ENCODE measurements around the gene USP40.

The USP40 gene

DNA sequence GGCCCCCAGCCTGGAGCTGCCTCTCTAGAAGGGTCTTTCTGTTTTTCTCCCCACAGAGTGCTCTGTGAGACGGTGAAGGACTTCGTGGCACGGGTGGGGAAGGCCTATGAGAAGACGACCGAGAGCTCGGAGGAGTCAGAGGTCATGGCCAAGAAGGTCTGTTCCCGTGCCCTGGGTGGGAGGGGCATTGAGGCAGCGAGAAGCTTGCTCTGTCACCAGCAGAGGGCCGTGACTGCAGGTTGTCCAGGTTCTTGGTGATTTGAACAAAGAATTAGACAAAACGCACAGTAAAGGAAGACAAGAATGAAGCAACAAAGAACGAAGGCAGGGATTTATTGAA lies 118.4 kb downstream of the USP40 start:
- no peak for DNase-seq (ENCODE audit: low read depth in 2 of 3, low spot score in 2 of 3)

DNA sequence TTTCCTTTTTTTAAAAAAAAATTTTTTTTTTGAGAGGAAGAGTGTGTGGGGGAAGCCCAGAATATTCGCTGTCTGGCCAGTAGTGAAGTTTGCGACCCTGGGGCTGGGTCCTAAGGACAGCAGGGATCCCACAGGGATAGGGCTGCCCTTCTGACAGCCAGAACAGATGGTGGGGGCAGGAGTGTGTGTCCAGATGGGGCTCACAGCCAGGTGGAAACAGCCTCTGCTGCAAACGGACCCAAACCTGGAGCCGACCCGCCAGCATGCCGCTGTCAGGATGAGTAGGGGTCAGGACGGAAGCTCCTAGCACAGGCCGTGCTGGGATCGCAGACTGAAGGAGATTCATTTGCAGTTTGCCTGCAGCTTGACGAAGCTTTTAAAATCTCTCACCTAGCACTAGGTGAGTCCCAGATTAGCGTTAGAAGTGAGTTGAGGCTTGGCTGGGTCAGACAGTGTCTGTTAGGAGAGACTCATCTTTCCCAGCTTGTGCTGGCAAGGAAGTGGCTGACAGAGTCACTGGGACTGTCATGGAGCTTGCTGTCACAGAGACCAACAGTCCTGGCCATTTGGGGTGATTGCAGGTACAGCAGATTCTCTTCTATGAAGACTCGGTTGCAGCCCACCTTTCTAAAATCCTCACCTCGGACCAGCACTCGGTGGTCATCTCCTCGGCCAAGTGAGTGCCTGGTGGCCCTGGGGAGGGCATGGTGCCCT lies 118.9 kb downstream of the USP40 start:
- DNase-seq (ENCODE audit: low read depth in 2 of 3, low spot score in 2 of 3), result no peak

DNA sequence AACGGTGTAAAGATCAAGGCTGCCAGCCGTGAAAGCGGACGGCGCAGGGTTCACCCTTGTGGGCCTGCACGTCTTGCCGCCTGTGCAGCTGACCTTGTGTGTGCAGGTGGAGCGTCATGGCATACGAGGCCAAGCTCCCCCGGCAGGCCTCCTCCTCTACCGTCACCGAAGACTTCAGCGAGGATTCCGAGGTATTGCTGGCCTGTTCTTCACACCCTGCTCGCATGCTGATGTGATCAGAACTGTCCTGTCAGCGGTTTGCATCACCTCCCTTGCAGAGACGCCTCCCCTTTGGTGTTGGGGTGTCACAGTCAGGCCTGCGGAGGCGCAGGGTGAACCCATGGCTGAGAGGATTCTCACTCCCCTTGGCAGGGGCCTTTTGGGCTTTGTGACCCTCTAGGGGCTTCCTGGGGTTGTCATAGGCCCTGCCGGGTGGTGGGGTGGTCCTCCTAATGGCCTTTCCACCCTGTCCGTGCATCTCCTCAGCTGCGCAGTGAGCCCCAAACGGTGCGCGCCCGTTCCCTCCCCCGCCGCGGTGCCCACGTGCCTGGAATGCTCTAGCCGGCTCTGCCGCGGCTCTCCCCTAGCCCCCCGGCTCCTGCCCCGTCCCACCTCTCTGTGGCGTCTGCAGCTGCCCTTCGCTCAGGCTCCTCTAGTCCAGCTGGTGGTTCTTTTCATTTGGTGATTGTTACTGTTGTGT lies 119.8 kb downstream of the USP40 start:
- no peak for DNase-seq (ENCODE audit: low read depth in 2 of 3, low spot score in 2 of 3)

DNA sequence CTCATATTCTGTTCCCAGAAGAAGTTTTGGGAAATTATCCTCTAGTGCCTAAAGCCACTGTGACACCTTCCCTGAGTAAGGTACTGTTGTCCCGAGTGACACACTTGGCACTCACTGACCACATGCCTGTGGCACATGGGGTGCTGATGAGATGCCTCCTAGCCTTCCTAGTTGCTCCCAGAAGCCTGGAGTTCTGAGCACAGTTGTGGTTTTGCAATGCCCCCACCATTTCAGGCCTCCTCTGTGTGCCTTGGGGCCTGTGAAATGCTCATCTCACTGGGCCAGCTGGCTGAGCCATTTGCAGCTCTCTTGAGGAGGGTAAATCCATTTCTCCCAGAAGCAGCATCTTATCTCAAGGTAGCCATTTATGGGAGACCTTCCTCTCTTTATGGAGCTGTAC lies 120.5 kb downstream of the USP40 start:
- no peak for DNase-seq (ENCODE audit: low read depth in 2 of 3, low spot score in 2 of 3)

DNA sequence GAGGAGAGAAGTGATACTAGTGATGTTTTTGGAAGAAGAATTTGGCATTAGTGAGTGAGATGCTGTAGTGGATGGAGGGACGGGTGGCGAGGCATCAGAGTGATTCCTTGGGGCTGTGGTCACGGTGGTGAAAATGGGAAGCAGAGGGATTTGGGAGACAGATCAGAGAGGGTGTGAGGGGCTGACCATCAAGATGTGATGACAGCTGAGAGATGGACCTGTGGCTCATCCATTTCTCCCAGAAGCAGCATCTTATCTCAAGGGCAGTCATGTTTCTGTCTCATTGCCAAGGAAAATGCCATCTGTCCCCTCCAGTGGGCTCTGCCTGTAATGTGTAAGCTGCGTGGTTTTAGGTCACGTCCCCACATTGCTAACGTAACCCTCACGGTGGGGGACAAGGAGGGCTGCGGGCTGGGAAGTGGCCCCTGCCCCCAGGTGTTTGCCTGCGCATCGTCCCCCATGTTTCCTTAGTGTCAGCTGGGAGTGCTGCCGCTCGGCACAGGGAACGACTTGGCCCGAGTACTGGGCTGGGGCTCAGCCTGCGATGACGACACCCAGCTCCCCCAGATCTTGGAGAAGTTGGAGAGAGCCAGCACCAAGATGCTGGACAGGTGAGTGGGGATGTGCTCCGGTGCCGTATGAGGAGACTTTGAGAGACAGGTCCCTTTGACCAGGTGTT lies 121.3 kb downstream of the USP40 start:
- DNase-seq (ENCODE audit: low read depth in 2 of 3, low spot score in 2 of 3), result no peak

DNA sequence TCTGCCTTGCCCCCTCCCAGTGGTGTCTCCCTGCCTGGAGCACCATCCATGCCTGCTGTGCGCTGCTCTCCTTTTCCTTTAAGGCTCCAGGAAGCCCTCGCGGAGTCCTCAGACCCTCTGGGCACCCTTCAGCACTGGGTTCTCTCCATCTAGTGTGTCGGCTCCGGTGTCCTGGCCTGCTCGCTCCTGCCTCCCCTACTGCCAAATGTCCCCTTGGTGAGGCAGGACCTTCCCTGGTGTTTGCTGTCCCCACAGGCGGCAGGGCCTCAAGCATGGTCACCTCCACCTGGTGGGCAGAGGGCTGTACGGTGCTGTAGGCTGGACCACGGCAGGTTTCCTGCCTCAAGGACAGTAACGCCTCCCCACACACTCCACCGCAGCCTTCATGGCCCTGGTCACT lies 122.1 kb downstream of the USP40 start:
- DNase-seq (ENCODE audit: low read depth in 2 of 3, low spot score in 2 of 3), result no peak

DNA sequence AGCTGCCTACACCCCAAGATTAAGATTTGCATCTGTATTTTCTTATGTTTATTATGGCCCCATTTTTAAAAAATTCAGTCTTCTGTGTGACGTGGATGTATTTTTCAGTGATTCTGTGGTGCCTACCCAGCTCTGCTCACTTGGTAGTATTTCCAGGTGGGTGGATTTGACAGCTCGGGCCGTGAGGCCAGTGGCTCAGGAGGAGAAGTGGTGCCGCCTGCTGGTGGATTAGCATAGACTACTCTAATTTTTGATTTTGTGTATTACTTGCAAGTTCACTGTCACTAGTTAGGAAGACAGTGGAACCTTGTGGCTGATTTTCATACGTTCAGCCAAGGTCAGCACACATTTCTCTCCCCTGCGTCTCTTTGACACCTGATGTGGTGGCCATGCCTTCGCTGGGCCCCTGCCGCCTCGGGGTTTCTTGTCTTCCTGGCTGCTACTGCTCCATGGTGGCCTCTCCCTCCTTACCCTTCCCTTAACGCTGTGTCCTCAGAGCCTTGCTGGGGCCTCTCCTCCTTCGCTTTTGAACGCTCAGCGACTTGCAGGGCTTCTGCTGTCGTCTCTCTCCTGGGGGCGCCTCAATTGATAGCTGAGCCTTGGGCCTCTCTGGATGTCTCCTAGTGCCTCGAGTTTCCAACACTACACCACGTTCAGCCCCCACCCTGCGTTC lies 122.9 kb downstream of the USP40 start:
- DNase-seq (ENCODE audit: low read depth in 2 of 3, low spot score in 2 of 3), result peak; percentile 37 to 54 (median 49)

DNA sequence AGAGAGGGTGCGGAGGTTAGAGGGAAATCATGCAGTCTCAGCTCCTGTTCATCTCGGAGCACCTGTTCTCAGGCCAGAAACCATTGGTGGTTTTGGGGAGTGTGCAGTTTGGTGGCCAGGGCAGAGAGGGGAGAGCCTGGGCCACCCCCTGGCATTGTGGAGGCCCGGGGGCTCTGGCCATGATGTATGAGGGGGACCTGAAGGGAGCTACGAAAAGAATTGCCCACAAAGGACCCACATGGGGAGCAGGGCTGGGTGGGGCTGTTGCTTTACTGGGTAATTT lies 124.6 kb downstream of the USP40 start:
- no peak for DNase-seq (ENCODE audit: low read depth in 2 of 3, low spot score in 2 of 3)

DNA sequence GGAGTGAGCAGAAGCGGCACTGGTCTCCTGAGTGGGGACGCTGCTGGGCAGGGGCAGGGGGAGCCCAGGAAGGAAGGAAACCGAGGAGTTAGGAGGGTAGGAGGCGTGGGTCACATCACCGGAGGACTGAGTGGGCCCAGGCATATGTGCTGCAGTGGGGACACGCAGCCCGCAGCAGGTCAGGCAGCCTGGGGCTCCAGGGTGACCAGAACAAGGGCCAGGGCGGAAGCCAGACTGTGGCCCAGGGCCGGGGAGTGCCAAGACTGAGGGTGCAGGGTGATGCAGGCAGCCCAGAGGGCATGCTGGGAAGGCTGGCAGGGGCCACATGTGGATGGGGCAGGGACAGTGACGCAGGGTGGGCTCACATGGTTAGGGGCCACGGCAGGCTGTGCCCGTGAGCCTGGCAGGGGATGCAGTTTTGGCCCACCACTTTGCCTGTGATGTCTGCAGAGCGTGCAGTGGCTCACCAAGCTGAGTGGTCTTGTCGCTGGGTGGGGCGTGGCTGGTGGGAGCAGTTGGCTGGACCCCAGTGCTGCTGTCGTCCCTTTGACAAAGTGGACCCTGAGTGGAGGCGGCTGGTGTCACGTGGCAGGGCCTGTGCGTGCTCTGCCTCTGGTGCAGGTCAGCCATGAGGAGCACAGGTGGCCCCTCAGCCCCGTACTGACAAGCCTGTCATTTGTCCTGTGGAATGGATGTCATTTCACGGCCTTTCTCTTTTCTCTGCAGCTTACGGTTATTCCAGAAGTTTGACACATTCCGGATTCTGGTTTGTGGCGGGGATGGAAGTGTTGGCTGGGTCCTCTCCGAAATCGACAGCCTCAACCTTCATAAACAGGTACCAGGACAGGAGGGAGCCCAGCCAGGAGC lies 125.2 kb downstream of the USP40 start:
- DNase-seq (ENCODE audit: low read depth in 2 of 3, low spot score in 2 of 3), result no peak

DNA sequence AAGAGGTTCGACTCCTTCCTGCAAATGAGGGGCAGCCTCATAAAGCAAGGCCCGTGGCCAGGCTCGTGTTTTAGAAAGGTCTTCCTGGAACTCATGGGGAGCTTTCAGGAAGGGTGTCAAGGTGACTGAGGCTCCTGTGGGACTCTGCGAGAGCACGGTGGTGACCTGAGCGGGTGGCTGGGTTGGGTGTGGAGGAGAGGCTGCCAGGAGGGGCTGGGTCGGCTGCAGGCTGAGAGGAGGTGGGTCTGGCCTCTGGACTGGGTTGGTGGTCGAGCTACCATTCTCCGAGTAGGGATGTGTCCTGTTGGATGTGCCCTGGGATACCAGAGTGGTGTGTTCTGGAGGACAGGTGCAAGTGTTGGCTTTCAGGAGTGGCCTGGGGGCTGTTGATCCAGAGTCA lies 125.9 kb downstream of the USP40 start:
- DNase-seq (ENCODE audit: low read depth in 2 of 3, low spot score in 2 of 3), result no peak

DNA sequence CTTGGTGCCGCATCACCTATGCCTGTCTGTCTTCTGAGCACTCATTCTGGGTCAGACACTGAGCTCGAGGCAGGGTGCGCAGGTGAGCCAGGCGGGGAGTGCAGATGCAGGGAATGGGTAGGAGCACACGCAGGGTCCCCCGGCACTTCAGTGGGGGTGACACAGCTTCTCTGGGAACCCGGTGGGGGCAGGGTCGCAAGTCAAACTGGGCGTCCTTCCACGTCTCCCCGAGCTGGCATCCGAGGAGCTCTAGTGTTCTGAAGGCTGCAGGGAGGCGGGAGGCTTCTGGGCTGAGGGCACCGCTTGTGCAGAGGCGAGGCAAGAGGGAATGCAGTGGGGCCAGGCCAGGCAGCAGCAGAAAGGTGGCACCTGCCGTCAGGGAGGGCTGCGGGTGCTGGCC lies 126.3 kb downstream of the USP40 start:
- no peak for DNase-seq (ENCODE audit: low read depth in 2 of 3, low spot score in 2 of 3)

DNA sequence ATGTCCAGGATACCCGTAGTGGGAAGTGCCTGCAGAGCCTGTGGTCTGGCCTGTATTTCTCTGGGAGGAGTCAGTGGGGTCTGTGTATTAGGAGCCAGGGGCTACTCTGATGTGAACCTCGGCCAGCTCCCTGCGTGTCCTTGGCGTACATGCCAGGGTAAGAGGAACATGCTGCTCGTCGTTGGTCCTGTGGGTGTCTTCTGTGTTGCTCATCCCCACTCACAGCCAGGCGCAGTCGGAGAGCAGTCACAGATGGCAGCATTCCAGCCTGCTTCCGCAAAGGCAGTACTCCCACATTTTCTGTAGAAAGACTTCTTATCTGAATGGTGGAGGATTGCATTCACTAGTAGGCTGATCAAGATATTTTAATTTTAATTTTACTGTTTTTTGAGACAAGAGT lies 127.4 kb downstream of the USP40 start:
- DNase-seq (ENCODE audit: low read depth in 2 of 3, low spot score in 2 of 3), result no peak

DNA sequence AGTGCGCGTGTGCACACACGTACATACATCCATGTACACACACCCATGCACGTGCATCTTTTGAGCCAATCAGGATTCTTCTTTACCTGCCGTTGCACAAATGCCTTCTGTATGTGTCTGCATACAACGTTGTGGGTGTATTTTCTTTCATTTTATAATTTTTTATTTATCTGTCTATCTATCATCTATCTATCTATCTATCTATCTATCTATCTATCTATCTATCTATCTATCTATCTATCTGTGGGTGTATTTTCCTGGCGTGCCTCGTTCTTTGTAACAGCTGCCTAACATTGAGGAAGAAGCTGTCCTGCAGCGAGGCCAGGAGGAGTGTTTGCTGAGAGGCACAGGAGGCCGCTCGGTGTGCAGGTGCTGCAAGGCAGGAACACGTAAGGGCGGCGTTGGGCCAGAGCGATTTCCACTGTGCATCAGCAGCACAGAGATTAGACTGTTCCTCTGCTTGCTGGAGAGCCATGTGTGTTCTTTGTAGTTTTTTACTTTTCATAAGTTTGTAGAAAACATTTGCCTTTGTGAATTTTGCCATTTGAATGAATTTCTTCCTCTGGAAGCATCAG lies 127.9 kb downstream of the USP40 start:
- DNase-seq (ENCODE audit: low read depth in 2 of 3, low spot score in 2 of 3), result no peak

DNA sequence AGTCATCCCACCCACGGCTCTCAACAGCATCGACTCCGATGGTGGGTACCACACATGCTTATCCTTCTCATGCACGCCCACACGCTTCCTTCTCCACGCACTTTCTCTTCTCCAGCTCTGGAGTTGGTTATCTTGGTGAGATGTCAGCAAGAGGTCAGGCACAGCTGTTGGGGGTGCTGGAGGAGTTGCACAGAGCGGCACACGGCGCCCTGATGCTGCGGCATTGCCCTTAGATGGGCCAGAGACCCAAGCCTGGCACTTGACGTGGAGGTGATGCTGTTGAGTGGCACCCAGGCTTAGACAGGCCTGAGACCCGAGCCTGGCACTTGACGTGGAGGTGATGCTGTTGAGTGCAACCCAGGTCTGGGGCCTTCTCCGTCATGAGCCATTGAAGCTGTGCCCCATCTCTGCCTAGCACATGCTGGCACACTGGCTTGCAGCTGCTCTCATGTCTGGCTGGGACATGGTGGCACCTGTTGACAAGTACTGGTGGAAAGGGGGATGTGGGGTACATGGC lies 129.1 kb downstream of the USP40 start:
- DNase-seq (ENCODE audit: low read depth in 2 of 3, low spot score in 2 of 3), result no peak

DNA sequence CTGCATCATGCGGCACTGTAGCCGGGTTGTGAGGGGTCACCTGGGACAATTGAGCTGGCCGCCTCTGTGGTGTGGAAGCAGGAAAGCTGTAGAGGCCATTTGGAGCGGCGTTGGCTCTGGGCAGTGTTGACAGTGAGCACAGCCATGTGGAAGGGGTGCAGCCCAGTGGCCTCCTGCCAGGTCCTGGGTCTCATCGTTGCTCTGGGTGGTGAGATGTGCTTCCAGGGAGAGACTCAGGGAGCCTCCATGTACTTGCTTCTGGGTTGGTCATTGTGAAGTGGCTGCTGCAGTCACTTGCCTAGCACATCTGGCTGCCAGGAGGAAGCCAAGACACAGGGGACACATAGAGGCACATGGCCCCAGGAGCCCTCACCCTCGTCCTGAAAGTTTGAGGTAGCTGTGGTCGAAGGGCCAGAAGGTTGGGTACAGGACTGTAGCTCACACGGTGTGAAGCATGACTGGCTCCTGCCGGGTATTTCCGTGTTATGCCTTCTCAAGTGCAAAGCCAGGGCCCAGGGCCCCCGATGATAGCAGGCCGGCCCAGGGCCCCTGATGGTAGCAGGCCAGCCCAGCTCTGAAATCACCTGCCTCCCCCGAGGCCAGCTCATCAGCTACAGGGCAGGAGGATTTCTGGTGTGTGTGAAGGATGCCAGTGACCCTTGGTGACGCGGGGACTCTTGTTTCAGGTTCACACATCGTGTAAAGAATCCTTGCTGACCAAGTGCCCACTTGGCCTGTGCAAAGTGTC lies 129.7 kb downstream of the USP40 start:
- DNase-seq (ENCODE audit: low read depth in 2 of 3, low spot score in 2 of 3), result no peak

DNA sequence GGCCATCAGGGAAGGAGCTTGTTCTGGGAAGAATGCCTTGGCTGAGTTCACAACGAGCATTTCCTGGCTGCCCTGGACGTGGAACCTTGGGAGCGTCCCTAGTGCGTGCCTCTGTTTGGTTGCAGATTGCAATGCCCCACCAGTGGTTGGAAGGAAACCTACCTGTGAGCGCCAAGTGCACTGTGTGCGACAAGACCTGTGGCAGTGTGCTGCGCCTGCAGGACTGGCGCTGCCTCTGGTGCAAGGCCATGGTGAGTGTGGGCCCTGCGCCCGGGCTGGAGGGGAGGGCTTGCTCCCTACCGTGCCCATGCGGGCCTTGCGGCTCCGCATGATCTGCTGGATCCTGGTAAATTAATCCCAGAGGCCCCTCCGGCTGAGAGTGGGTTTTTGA lies 130.4 kb downstream of the USP40 start:
- DNase-seq (ENCODE audit: low read depth in 2 of 3, low spot score in 2 of 3), result no peak

DNA sequence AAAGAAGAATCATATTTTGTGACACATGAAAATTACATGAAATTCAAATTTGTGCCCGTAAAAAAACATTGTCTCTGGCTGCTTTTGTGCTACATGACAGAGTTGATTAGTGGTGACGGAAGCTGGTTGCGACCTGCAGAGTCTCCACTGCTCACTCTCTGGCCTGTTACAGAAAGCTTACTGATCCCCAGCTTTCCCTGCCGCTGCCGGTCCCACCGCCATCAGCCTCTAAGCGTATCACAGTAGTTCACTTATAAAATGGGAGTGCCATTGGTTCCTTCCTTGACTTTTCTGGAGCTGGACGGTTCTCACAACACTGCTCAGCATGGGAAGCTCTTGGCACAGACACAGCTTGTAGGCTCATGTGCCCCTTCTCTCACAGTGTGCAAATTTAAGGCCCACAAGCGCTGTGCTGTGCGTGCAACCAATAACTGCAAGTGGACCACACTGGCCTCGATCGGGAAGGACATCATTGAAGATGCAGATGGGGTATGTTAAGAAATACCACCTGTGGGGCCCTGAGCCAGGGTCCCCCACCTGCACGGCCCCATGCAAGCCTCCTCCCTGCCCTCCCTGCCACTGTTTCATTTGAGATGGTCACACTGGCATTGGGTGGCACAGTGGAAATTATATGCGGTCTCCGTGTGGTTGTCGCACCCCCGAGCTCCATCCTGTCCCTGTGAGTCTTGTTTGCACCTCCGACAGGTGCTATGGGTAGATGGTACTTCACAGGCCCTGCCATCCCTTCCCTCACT lies 131.0 kb downstream of the USP40 start:
- DNase-seq (ENCODE audit: low read depth in 2 of 3, low spot score in 2 of 3), result no peak

DNA sequence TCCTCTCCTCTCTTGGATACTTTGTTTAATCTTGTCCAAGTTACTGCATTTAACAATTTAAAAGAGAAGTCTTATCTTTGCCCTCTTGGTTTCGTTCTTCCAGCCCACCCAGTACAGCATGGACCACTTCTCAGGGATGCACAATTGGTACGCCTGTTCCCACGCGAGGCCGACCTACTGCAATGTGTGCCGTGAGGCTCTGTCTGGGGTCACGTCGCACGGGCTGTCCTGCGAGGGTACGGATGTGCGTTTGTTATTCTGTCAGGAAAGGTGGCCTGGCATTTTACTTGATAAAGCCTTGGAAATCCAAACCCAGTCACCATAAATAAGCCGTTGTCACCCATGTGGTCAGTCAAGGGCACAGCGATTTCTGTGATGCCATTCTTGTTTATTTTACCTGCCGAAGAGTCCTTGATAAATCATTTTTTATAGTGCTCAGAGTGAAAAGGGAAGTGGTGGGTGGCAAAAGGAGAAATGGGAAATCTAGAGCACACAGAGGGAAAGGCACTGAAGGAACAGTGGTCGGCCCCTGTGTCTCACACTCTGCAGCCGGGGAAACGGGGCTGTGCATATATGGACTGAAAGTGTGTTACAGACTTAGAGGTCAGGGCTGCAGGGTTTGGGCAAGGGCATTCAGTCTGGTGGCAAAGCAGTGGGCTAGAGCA lies 131.8 kb downstream of the USP40 start:
- DNase-seq (ENCODE audit: low read depth in 2 of 3, low spot score in 2 of 3), result no peak

DNA sequence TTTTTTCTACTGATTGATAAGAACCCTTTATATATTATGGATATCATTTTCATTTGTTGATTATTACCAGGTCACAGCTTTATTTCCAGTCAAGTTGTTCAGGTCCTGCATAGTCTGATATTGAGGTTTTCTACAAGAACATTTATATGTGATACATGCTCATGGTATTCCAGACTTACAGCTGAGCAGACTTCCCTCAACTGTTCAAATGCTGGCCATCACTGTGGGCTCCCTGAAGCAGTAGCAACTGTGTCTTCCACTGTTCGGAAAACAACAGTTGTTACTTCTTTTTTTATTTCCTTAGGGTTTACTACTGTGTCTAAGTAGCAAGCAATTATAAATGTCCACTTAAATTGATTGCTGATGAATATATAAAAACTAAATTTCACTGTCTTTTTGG lies 132.8 kb downstream of the USP40 start:
- DNase-seq (ENCODE audit: low read depth in 2 of 3, low spot score in 2 of 3), result no peak

Measured in activated CD8-positive, alpha-beta memory T cell treated with anti-CD3 and anti-CD28 coated beads for 48 hours (primary cell).